Keratinocyte (primary cell): ENCODE results near the gene PPARD. TPM values are rescaled to one million over a fixed set of nuclear protein-coding genes. Genes with fewer than 3 reads are reported as not detected.
A peak's percentile ranks its signal among the peaks of the same experiment; 100 is the strongest.

ENCODE experiments used
- DNase-seq: peaks from one replicate; pipeline ENCODE4 v3.0.0-alpha.2; 2011; ENCODE audit warnings: low read depth, missing footprints, low spot score
- FAIRE-seq: peaks from 2 replicates; lab custom pipeline; 2011; peaks lifted over from hg19 to GRCh38; lab: Jason Lieb, UNC
- H2AFZ ChIP-seq: 2 replicates; pipeline ENCODE4 v1.6.0; 2012; ENCODE audit warnings: low read length, control low read depth, inconsistent platforms; ENCODE audit not compliant: control insufficient read depth
- H3K27ac ChIP-seq: 2 replicates; pipeline ENCODE4 v1.5.1; 2011; ENCODE audit warnings: low read length; ENCODE audit not compliant: control insufficient read depth, insufficient read depth
- H3K27me3 ChIP-seq: 3 replicates; pipeline ENCODE4 v1.6.0; 2011; ENCODE audit warnings: low read length; ENCODE audit not compliant: control insufficient read depth, insufficient read depth; ENCODE audit errors: extremely low read depth
- H3K36me3 ChIP-seq, 2 experiments: 2 replicates in 1 of 2; 3 replicates in 1 of 2; pipeline ENCODE4 v1.5.1; 2011; ENCODE audit warnings: low read length in 2 of 2, mild to moderate bottlenecking in 1 of 2; ENCODE audit not compliant: control insufficient read depth in 2 of 2, insufficient read depth in 2 of 2; ENCODE audit errors: extremely low read depth in 1 of 2
- H3K4me1 ChIP-seq: 3 replicates; pipeline ENCODE4 v1.5.1; 2011; ENCODE audit warnings: low read length; ENCODE audit not compliant: control insufficient read depth, insufficient read depth; ENCODE audit errors: extremely low read depth
- H3K4me2 ChIP-seq: 3 replicates; pipeline ENCODE4 v1.6.0; 2011; ENCODE audit warnings: low read depth, low read length; ENCODE audit not compliant: control insufficient read depth, insufficient read depth; ENCODE audit errors: extremely low read depth
- H3K4me3 ChIP-seq, 3 experiments: fragments of 200-600 bp in 1 of 3; sonication (generic) in 1 of 3; 2 replicates in 2 of 3; 3 replicates in 1 of 3; pipeline ENCODE4 v1.5.1; 2011 to 2016; ENCODE audit warnings: low read length in 3 of 3, mild to moderate bottlenecking in 3 of 3, control low read depth in 2 of 3, inconsistent platforms in 1 of 3, low read depth in 1 of 3, mixed read lengths in 1 of 3, mixed run types in 1 of 3, moderate library complexity in 1 of 3; ENCODE audit not compliant: control insufficient read depth in 2 of 3, insufficient read depth in 2 of 3; ENCODE audit errors: extremely low read depth in 1 of 3
- H3K79me2 ChIP-seq: 2 replicates; pipeline ENCODE4 v1.6.0; 2012; ENCODE audit warnings: low read length; ENCODE audit not compliant: control insufficient read depth, insufficient read depth
- H3K9ac ChIP-seq: 3 replicates; pipeline ENCODE4 v1.6.0; 2011; ENCODE audit warnings: low read length; ENCODE audit not compliant: control insufficient read depth, insufficient read depth; ENCODE audit errors: extremely low read depth
- H3K9me1 ChIP-seq: 3 replicates; pipeline ENCODE4 v1.6.0; 2011; ENCODE audit warnings: low read length; ENCODE audit not compliant: control insufficient read depth, insufficient read depth; ENCODE audit errors: extremely low read depth
- H3K9me3 ChIP-seq: 2 replicates; pipeline ENCODE4 v1.5.1; 2012; ENCODE audit warnings: low read depth, low read length; ENCODE audit not compliant: control insufficient read depth
- H4K20me1 ChIP-seq: 3 replicates; pipeline ENCODE4 v1.6.0; 2011; ENCODE audit warnings: low read length; ENCODE audit not compliant: control insufficient read depth, insufficient read depth; ENCODE audit errors: extremely low read depth
- EZH2 ChIP-seq: IDR thresholded peaks from one replicate; pipeline ENCODE4 v1.6.1; 2012; ENCODE audit warnings: inconsistent platforms, mild to moderate bottlenecking, low read length, moderate library complexity
- dilution Hi-C: fragments of 300-500 bp; cut with MboI; formaldehyde crosslinking; loops from one replicate; pipeline ENCODE4 v1.7.0; 2020; ENCODE audit warnings: low sequenced_read_pairs; ENCODE audit not compliant: extremely low pct_ligation_motif_present
- polyA plus RNA-seq, 5 experiments: library from polyadenylated mRNA; depleted of rRNA in 3 of 5; stranded (reverse) in 3 of 5; stranded (forward) in 1 of 5; unstranded in 1 of 5; fragments of >200 nt; gene quantifications; 1 replicate in 1 of 5; 2 replicates in 3 of 5; 3 replicates in 1 of 5; pipeline versions ENCODE4 v1.2.1 to v1.2.3, GENCODE V29; 2011 to 2012; ENCODE audit warnings: missing spikeins in 2 of 5, low read depth in 1 of 5, low replicate concordance in 1 of 5
- TF ChIP-seq, protein P1 (sequence below), 3 experiments: IDR thresholded peaks in 1 of 3; conservative IDR thresholded peaks in 1 of 3; optimal IDR thresholded peaks in 1 of 3; 2 replicates in 2 of 3; 3 replicates in 1 of 3; pipeline versions ENCODE3 to v1.5.1; 2011; ENCODE audit warnings: low read length in 3 of 3, mild to moderate bottlenecking in 3 of 3, moderate library complexity in 2 of 3, control low read depth in 1 of 3, inconsistent platforms in 1 of 3; ENCODE audit not compliant: insufficient read depth in 2 of 3; ENCODE audit errors: extremely low read depth in 1 of 3

Gene PPARD
- polyA plus RNA-seq, 1 donor (not counting 4 experiments of a cell fraction or from before 2014, with no cell fraction given), result 15.1 TPM

GRCh38 chr6:35297601-35298481, 44.5 kb upstream of the PPARD start, which contains the start of gene DEF6:
Gene DEF6, plus strand, starts transcription at chr6:35297818. Its CDS starts 39 bp downstream, at chr6:35297857.
- peak; percentile 91 for FAIRE-seq
- H3K4me1 ChIP-seq, result peaks cover 38% of the 10 kb centered on the region
- H3K79me2 ChIP-seq, result peaks cover 24% of the 10 kb centered on the region

GRCh38 chr6:35298625-35299140, 43.7 kb upstream of the PPARD start:
- peak overlapping the region; percentile 86 for H3K9ac ChIP-seq
- TF ChIP-seq EZH2, result no peak
- TF ChIP-seq, protein P1, sequence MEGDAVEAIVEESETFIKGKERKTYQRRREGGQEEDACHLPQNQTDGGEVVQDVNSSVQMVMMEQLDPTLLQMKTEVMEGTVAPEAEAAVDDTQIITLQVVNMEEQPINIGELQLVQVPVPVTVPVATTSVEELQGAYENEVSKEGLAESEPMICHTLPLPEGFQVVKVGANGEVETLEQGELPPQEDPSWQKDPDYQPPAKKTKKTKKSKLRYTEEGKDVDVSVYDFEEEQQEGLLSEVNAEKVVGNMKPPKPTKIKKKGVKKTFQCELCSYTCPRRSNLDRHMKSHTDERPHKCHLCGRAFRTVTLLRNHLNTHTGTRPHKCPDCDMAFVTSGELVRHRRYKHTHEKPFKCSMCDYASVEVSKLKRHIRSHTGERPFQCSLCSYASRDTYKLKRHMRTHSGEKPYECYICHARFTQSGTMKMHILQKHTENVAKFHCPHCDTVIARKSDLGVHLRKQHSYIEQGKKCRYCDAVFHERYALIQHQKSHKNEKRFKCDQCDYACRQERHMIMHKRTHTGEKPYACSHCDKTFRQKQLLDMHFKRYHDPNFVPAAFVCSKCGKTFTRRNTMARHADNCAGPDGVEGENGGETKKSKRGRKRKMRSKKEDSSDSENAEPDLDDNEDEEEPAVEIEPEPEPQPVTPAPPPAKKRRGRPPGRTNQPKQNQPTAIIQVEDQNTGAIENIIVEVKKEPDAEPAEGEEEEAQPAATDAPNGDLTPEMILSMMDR (optimal IDR thresholded peaks at IDR 0.05 in 1 of 3, IDR thresholded peaks at IDR 0.05 in 1 of 3, conservative IDR thresholded peaks at IDR 0.05 in 1 of 3; ENCODE audit: extremely low read depth in 1 of 3, insufficient read depth in 2 of 3, low read length in 3 of 3), result no peak

More at GRCh38 chr6:35297601-35298481, 44.5 kb upstream of the PPARD start, which contains the start of gene DEF6:
- H3K9me1 ChIP-seq, result no peaks in the 10 kb centered on the region
- dilution Hi-C loops, result no loop called here
- DNase-seq, result peak; percentile 62
- no peaks in the 10 kb centered on the region for H4K20me1 ChIP-seq
- peak within 1 kb of the TSS; percentile 98 for H3K4me2 ChIP-seq
- H3K36me3 ChIP-seq, result peaks cover 4 to 17% of the 10 kb centered on the region in 2 experiments
- H3K9me3 ChIP-seq, result no peaks in the 10 kb centered on the region
- H3K9ac ChIP-seq, result peak within 1 kb of the TSS; percentile 86
- H2AFZ ChIP-seq, result peak within 1 kb of the TSS; percentile 87
- TF ChIP-seq EZH2, result no peak
- TF ChIP-seq, protein P1 (optimal IDR thresholded peaks at IDR 0.05 in 1 of 3, IDR thresholded peaks at IDR 0.05 in 1 of 3, conservative IDR thresholded peaks at IDR 0.05 in 1 of 3; ENCODE audit: extremely low read depth in 1 of 3, insufficient read depth in 2 of 3, low read length in 3 of 3), result peak in 2 of 3 experiments; percentile 95 to 96
- H3K4me3 ChIP-seq, result peak within 1 kb of the TSS; percentile 60 to 86 (median 73)
- H3K27me3 ChIP-seq, result no peaks in the 10 kb centered on the region
- H3K27ac ChIP-seq, result peak within 1 kb of the TSS; percentile 89

More at GRCh38 chr6:35298625-35299140, 43.7 kb upstream of the PPARD start:
- no peaks in the 10 kb centered on the region for H3K9me3 ChIP-seq
- no peaks in the 10 kb centered on the region for H3K9me1 ChIP-seq
- dilution Hi-C loops, result no loop called here
- FAIRE-seq, result no peak
- peaks cover 27% of the 10 kb centered on the region for H3K79me2 ChIP-seq
- H3K36me3 ChIP-seq, result peaks cover 4 to 12% of the 10 kb centered on the region in 2 experiments
- no peaks in the 10 kb centered on the region for H4K20me1 ChIP-seq
- H3K4me3 ChIP-seq, result peak overlapping the region; percentile 60 to 86 (median 73)
- peak overlapping the region; percentile 89 for H3K27ac ChIP-seq
- H3K27me3 ChIP-seq, result no peaks in the 10 kb centered on the region
- peak overlapping the region; percentile 98 for H3K4me2 ChIP-seq
- H3K4me1 ChIP-seq, result peaks cover 46% of the 10 kb centered on the region
- DNase-seq, result no peak
- peak overlapping the region; percentile 36 for H2AFZ ChIP-seq
